Activated CD4-positive, CD25-positive, alpha-beta regulatory T cell (primary cell): ENCODE data around the gene PAK5.

Experiments used
- DNase-seq, 4 experiments: peaks; one replicate each; lab custom pipeline; 2025; lab: John Stamatoyannopoulos, UW

PAK5 gene

DNA sequence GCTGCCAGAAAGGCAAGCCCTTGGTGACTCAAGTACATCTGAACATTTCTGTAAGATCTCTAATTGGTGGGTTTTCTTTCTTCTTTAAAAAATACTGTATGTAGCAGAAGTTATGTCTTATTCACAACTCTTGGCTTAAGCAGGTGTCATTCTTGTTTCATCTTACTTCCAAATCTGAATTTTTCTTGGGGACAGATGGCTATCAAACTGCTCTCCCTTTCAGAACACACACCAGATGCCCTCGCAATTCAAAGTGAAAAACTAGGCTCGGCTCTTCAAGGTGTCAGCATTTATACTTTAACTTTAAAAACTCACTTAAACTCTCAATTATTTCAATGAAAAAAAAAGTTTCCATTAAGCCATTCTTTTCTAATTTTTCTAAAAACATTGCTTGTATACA, 49.7 kb downstream of the PAK5 start:
- DNase-seq = no peak

DNA sequence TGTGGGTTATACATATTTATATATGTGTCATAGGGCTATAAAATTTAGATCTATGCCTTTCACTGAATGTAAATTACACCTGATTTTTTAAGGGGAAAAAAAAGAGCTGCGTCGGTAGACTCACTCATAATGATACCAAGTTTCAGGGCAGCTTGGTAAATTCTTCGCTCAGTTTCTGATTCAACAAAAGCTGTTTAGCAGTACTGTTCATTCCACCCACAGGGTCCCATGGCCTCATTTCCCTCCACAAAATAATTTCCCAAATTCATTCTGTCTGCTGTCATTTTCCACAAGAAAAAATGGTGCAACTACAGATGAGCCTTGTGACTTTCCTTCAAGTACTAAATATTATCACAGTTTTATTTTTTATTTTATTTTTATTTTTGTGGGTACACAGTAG, 63.7 kb downstream of the PAK5 start:
- DNase-seq = no peak

DNA sequence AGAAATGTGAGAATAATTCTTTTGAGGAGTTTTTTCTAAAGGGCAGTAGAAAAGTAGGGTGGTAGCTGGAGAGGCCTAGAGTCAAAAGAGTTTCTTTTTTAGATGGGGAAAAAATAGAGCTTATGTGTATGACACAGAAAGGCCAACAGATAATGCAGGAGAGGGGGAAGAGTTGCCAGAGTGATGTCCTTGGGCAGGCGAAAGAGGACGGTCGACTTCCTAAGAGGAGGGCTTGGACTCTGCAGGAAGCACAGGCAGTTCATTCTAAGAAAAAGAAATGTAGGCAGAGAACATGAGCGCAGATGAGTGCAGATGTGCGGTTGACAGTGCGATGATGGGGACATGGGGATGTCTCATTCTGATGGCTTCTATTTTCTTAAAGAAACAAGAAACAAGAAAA, 68.9 kb downstream of the PAK5 start:
- no peak for DNase-seq

DNA sequence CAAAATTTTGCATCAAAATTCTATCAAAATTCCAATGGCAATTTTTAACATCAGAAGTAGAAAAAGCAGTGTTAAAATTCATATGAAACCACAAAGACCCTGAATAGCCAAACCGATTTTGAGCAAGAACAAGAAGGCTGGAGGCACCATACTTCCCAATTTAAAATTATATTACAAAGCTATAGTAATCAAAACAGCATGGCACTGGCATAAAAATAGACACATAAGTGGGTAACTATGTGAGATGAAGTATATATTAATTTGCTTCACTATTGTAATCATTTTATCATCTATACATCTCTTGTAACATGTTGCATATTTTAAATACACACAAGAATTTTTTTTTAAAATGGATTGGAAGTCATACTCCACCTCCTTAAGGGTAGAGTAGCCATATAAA, 77.4 kb downstream of the PAK5 start:
- no peak for DNase-seq

DNA sequence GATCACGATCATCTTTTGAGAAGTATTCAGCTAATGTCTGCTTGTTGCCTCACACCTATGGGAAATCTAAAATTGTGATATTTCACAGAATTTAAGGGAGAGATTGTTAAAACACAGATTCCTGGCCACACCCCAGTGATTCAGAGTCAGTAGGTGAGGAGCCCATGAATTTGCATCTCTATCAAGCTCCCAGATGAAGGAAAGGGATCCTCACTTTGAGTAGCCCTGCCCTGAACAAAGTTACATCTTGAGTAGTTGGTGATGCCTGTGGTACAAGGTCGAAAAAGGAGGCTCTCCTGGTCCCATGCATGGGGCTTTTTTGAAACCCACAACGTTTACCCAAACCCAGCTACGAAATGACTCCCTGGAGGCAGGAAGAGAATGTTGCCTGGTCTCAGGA, 79.5 kb downstream of the PAK5 start:
- DNase-seq = no peak

DNA sequence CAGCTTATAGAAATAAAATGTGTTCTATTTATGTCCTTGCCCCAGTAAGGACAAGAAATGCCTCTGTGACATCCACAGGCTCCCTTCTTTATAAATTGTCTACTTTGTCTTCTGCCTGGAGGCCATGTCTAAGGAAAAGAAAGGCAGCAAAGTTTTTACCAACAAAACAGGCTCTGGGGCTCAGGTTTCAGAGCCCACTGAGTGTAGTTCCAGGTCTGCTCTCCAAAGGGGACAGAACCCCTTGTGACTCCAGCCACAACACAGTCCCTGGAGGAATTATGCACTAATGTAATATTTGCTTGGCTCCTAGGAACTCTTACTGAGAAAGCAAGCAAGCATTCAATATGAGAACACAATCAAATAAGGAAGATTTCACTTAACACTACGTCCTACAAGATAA, 80.1 kb downstream of the PAK5 start:
- no peak for DNase-seq

DNA sequence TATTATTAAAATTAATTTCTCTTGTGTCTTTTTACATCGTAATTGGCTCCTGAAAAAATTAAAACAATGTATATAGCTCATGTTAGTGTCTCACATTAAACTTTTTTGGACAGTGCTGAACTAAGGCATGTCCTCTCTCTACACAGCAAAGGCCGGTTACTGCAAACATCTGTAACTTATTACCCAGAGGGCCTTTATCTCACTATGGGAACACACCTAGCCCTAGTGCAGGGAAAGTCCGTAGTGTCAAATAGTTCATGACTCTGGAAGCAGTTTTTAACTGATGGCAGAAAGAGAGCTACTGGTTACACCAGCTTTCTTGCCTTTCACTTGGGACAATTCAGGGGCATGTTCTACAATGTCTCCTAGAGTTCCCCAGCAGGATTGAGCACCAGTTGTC, 82.2 kb downstream of the PAK5 start:
- DNase-seq = no peak

DNA sequence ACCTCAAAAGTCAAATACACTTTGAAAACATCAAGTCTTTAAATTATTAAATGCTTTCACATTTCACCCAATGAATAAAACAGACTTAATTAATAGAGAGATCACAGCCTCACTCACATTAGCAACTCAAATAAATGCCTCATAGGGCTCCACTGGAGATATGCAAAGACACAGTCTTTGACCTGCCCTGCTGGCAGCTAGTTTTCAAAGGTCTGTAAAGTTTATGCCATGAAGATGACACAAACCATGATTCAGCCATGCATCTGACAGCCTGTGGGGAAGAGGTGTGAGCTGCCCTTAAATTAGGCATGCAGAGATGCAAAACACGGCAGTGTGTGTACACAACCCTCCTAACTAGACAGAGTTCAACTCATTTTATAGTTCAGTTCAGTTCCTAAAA, 83.6 kb downstream of the PAK5 start:
- DNase-seq = no peak

DNA sequence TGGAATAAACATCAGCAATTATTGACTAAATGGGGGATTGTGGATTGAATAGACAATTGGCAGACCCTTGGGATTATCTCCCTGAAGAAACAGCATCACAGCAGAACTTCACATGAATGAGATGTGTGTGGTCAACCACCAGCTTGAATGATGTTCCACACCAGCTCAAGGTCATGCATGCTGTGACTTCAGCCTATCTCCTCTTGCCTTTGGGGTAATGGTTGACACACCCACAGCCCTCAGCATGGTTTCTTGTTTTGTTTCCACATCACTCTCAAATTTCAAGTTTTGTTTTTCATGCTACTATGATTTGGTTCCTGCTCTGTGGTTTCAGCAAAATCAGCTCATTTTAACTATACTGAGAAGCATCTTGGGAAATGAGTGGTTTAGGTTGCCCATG, 94.3 kb downstream of the PAK5 start:
- no peak for DNase-seq

DNA sequence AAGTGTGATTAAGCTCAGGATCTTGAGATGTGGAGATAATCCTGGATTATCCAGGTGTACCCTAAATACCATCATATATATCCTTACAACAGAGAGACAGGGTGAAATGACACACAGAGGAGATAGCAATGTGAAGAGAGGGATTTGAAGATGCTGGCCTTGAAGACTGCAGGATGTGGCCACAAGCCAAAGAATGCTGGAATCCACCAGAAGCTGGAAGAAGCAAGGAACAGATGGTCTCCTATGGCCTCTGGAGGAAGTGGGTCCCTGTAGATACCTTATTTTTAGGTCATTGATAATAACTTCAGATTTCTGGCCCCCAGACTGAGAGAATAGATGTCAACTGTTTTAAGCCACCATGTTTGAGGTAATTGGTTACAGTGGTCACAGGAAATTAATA, 95.0 kb downstream of the PAK5 start:
- DNase-seq = no peak

DNA sequence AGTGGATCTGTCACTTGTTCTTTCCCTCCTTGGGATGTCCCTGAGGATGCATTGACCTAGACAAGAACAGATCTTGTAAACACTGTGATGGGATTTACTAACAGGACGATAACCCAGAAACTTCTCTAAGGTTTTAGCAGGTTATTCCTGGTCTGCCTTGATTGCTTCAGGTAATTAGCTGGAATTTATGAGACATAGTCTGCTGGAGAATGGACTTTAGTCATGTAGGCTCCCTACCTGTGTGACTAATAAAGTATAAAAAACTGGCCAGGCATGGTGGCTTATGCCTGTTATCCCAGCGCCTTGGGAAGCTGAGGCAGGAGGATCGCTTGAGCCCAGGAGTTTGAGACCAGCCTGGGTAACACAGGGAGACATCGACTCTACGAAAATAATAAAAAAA, 96.1 kb downstream of the PAK5 start:
- no peak for DNase-seq

DNA sequence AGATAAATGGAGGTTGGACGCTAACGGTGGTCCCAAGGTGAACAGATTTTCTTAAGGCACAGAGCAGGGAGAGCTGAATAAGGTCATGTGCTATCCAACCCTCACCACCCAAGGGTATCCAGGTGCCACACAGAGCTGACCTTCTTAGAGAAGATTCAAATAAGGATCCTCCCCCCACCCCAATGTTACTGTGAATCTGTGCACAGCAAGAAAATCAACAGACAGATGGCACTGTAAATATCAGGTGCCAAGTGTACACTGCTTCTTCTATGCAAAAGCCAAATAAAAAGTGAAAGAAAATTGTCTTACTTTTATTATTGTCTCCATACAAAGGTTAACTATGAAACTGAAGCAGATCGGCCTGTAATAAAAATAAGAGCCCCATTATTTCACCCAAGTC, 96.9 kb downstream of the PAK5 start:
- no peak for DNase-seq

DNA sequence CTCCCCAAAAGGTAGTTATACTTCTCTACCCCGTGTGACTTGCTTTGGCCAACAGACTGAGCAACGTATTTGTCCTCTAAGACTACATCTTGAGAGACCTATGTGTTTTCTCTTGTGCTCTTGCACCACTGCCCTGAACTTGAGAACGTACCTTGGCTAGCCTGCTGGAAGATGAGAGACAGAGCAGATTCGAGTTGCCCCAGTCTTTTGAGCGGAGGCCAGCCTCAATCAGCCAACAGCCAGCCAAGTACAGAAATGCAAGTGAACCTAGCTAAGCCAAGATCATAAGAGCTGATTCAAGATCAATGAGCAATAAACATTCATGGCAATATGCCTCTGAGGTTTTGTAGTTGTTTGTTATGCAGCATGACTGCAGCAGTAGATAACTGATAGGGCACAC, 98.4 kb downstream of the PAK5 start:
- no peak for DNase-seq

DNA sequence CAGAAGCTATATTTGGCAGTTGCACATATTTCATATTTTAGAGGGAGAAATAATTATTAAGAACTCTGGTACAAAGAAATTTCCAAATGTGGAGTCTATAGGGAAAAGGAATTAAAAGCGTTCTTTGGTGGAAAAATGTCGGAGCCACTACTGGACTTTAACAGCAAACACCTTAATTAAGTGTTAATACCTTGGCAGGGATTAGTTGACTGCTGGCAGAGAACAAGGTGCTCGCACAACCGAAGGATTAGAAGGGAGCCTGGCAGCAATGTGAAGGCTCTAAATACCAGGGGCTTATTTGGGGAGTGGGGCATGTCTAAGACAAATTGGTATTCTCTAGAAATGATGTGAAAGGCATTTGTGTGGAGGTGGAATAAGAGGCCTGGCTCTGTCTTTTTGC, 98.9 kb downstream of the PAK5 start:
- no peak for DNase-seq

DNA sequence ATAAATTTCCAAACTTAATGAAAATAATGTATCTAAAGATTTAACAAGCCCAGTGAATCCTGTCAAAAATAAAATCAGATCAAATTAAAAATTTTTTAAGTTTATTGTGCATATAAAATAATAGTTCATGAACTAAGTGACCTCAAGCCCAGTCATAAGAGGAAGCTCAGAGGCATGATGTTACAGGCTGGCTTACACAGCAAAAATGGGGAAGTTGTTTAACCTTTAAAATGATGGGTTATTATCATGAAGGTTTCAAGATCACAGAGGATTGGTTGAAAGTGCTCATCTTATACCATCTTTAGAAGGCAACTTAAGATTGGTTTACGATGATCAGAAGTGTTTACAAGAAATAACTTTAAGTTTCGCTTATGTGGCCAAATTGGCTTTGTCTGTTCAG, 102.5 kb downstream of the PAK5 start:
- no peak for DNase-seq

DNA sequence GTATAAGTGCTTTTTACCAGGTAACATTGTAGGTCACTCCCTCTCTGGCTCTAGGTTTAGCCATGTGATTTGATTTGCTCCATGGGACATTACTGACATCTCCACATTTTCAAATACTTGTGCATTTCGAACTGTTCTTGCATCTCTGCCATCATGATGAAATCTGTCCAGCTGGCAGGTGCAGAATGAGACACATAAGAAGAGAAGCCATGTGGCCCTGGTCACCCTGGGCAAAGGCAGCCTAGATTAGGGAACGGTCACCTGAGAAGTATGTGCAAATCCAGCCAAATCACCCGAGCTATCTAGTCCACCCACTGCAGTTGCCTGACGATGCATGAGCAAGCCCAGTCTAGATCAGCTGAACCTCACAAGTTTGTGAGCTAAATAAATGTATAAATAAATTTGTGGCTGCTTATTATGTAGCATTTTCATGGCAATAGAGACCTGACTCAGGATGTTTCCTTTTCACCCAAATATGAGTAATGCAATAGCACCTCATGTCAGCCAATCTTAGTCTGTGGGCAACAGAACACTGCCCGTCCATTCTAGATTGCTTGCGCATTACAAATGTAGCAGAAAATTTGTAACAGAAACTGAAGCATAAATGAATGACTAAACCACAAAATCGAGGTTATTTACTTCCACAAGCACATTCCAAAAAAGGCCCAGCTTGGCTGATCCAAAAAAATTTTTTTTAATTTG, 115.2 kb downstream of the PAK5 start:
- DNase-seq = no peak

DNA sequence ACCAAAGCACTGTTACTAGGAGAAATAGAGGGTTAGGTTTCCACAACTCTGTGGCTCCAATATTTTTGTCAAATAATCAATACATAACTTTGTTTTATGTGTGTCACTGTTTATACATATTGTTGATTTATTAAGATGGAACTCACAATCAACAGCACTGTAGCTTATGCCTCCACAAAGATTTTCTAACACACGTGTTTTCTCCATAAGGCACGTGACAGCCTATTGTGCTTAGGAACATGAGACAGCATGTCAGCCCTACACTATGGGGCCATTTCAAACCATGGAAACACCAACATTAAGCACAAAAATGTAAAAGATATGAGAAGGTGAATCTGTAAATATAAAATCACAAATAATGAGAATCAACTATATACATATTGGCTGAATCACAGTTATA, 127.0 kb downstream of the PAK5 start:
- no peak for DNase-seq

DNA sequence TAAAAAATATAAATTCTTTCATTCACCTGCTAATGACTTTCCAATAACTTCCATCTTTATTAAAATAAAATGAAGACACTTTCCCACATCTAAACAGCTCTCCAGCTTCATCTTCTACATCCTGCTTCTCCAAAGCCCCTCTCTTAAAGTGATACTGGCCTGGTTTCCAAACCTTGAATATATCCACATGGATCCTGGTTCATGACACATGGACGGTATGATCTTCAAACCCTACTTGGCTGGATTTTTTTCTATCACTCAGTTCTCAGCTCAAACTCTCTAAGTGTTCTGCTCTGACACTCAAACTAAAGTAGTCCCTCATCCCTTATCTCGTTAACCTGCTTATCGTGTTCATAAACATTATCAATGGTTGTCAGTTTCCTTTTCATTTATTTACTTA, 128.2 kb downstream of the PAK5 start:
- DNase-seq = no peak

DNA sequence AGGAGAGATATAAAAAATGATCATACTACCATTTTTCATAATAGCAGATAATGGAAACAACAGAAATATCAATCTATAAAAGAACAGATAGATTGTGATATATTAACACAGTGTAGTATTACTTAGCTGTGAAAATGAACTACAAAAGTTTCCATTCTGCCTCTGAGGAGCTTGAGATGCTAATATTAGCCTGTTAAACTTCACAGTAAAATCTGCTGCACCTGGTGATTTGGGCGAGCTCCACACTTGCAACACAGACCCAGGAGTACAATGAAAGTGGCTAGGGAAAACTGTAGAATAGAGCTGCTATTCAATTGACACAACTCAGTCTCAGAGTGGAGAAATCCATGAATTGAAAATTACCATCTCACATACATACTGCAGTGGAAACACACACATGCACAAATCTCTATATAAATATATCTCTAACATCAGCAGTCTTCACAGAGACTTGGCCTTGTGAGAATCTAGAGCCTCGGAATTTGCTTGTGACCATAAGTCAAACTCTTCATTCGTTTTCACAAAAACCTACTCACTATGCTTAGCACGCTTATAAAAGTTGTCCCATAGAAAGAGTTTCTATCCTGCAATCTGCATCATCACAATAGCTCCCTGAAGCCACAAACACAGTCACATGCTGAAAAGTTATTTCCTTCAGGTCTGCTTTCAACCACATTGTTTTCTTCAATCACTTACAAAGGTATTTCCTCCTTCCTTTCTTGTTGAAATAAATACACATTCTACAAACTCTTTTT, 133.0 kb downstream of the PAK5 start:
- DNase-seq = no peak

DNA sequence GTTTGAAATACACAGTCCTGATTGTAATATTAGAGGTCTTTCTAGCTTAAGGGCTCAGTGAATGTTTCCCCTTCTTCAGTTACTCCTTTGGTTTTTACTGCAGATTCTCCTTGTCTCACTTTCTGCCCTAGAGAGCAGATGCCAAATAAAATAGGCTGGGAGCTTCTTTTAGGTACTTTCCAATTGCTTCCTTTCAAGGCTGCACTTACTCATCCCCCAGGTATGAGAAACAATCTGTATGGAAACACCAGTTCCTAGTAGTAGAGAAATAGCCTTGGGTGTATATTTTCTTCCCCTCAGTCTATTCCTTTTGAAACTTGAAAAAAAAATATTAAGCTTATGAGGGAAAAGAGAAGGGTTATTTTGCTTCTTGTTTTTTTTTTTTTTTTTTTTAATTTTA, 139.7 kb downstream of the PAK5 start:
- DNase-seq = no peak

DNA sequence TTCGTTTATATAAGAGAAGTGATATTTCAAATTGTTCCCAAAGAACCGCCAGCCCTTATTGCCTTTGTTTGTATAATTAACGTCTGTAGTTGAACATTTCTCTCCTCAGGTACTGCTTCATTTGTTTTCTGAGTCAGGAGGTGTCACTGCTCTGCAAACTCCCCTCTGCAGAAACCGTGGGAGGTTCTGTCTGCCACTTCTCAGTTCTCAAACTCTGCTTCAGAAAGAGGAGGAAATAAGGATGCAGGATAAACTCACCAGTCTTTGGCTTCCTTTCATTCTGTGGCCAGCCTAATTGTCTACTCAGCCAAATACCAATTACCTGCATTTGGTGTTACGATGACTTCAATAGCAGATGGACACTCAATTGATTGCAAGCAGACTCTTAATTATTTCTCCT, 149.8 kb downstream of the PAK5 start:
- no peak for DNase-seq

DNA sequence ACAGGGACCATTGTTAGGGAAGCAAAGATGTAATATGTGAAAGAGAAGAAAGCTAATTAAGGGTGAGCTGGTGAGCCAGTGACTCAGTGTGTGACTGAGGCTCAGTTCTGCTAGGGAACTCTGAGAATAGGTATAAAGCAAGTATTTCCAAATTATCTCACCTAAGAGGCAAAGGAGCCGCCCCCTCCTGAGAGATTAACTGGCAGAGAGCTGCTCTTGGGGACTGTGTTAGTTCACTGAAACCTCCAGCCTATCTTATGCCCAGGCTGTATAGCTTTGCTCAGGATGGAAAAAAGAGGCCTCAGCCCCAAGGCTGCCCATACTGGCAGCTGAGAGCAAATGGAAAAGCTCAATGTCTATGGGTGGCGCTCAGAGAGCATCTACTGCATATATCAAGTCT, 152.0 kb downstream of the PAK5 start:
- DNase-seq = no peak

DNA sequence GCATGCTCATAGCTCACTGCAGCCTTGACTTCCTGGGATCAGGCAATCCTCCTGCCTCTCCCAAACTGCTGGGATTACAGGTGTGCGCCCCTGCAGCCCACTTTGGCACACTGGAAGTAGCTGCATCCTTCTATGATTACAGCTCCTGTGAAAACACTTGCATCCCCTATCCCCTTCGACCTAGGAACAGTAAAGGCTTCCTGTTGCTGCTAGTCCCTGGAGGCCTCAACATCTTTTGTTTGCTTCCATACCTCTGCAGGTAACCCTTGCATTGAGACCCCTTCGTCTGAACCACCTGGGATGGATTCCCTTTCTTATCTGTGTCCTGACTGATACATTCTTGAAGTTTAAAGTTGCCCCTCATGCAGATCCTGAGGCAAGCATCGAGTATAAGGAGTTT, 152.4 kb downstream of the PAK5 start:
- no peak for DNase-seq

DNA sequence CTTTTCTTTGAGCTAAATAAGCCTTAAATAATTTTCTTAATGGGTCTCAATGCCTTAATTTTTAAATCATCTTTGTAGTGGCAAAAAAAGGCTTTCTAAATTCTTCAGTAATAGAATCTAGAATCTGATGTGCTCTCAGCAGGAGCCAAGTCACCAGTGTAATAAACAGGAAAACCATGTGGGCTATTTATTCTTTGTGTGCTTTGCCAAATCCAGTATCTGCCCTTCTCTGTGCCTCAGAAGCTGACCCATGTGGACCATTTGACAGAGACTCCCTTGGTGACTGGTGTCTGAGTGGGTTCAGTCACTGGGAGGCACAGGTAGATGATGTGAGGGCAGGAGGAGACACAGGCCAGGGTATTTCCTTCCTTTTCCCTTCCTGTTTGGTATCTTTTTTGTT, 152.9 kb downstream of the PAK5 start:
- no peak for DNase-seq
